NCI-H345 treated with DMSO at 0.1 percent for 48 hours (cell line): Measurements from ENCODE around the gene DISC1.
"Not testable (repeated sequence)": the region's sequence is repeated elsewhere in the genome, so short reads cannot be mapped to it uniquely, and the experiment has no call there.

Source experiments
- DNase-seq: peaks from one replicate; lab custom pipeline; 2025; ENCODE audit not compliant: unreplicated experiment; lab: John Stamatoyannopoulos, UW

DISC1 gene

GRCh38 chr1:231605149-231606100 lies 21.2 kb upstream of the DISC1 start:
- DNase-seq = no peak

- DNase-seq = no peak
Measured at GRCh38 chr1:231606712-231607111, 19.9 kb upstream of the DISC1 start.

DNA sequence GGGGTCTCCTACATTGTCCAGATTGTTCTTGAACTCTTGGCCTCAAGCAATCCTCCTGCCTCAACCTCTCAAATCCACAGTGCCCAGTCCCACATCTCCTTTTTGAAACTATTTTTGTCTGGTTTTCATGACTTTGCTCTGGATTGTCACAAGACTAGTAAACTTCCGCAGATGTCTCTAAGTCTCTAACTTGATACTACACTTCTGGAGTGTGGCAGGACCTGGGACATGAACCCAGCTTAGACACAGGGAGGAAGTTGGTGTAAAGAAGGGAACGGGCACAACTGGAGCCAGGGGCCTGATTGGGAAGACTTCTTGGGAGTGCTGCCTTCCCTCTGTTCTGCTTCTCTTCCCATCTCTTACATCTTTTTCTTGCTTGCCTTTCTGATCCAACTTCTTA lies 16.2 kb upstream of the DISC1 start:
- DNase-seq = no peak

- no peak for DNase-seq
Measured at GRCh38 chr1:231611111-231611510, 15.5 kb upstream of the DISC1 start.

DNA sequence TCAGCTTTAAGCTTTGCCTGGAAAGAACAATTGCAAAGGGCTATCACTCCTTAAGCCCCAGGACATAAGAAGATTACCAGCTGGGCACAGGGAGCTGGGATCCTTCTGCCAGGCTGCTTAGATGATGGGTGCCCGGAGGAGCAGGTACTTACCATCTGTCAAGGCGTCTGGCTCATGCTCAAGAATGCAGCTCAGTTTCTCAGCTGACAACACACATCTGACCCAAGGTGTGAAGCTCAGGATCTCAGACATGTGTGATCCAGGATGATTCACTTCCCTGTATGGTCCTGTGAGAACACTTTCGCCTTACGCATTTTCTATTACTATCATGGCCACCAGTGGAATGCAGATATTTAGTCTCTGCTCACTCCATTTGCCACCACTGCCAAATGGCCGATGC lies 14.7 kb upstream of the DISC1 start:
- no peak for DNase-seq

GRCh38 chr1:231612393-231613089 lies 14.0 kb upstream of the DISC1 start:
- no peak for DNase-seq

DNA sequence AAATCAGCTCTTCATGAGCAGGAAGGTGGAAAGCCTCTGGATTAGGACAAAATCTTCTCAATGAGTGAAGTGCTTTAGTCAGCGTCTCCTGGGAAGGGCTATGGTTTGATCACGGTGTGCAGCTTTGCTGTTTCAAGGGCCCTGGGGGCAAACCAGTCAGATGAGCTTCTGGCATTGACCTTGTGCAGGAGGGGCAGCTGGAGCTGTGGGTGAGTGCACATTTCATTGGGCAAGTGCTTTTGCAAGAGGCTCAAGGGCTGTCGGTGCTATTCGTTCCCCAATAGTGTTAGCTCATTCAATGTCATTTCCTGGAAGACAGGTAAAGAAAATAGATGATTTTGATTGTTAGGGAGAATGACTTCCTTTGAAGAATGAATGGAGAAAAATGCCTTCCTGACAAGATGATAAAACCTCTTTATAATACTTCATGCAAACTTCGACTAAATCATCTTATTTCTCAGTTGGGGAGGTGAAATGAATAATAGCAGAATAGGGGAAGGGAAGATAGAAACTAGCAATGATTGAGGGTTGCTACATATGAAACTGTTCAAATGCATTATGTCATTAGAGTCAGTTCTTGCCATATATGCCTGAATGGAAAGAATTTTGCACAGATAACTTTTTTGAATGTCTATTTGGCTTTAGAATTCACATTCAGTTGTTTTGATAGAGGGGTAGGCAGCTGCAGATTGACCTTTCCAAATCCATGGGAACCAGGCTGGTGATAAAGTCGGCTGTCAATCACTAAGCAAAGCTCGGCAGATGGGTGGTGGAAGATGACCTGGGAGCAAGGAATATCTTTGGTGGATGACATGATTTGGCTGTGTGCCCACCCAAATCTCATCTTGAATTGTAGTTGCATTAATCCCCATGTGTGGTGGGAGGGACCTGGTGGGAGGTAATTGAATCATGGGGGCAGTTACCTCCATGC lies 12.9 kb upstream of the DISC1 start:
- DNase-seq = no peak

DNA sequence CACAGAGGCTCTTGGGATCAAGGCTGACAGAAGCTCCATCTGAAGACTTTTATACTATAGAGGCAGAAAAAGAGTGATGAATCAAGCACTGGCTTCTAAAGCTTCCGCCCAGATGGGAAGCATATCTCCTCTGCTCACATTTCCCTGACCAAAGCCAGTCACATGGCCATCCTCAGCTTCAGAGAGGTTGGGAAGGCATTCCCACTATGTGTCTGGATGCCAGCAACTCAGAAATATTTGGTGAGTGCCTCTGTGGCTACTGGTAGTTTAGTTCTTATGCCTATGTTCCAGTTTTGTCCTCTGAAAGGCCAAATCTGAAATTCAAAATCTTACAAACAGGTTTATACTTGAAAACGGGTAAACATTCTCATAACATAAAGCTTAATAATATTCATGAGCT lies 9.9 kb upstream of the DISC1 start:
- DNase-seq = no peak

GRCh38 chr1:231618609-231619256 lies 7.9 kb upstream of the DISC1 start:
- no peak for DNase-seq

GRCh38 chr1:231619257-231619634 lies 7.3 kb upstream of the DISC1 start:
- no peak for DNase-seq

- DNase-seq = not testable (repeated sequence)
Measured at GRCh38 chr1:231625042-231625441, 1.5 kb upstream of the DISC1 start.

DNA sequence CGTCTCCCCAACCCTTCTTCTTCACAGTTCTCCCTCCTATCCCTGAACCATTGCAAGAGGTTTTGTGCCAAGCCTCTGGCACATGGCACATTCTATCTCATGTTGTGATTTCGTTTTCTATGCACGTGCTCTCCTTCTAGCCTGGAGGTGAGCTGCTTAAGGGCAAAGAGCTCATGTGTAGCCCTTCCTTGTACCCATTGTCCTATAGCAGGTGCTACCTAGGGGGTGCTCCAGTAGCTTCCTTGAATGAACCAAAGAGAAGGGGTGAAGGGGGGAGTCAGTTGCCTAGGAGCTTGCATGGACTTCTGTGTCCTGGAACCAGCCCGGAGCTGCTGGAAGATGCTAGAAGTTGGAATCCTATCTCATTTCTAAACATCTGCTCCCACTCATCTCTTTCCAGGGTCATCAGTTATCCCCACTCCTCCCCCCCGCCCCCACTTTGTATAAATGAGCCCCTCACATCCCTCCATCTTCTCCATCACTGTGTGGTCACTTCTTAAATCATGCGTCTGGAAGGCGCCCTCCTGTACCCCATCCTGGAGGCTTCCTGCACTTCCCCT lies 535 bp upstream of the DISC1 start:
- DNase-seq = no peak

- peak; percentile 47 for DNase-seq
Measured at GRCh38 chr1:231626951-231627614, 493 bp downstream of the DISC1 start.

- peak; percentile 67 for DNase-seq
Measured at GRCh38 chr1:231628207-231628876, 1.8 kb downstream of the DISC1 start.

DNA sequence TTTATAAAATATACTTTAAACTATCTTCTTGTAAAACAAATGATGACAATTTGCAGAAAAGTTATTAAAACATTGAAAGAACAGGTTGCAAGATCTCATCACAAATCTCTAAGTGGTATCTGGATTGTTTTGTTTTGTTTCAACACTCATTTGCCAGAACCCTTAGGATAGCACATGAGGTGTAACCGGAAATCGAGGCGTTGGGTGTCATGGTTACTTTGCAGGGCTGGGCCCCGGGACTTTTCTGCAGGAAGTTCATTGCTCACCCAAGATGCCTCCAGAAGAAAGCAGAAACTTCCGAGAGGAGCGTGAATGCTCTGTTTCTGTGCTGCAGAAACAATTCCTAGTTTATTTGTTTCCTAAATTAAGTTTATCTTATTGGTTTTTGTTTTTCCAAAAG lies 2.5 kb downstream of the DISC1 start:
- no peak for DNase-seq

- DNase-seq = no peak
Measured at GRCh38 chr1:231630558-231631205, 4.1 kb downstream of the DISC1 start.

DNA sequence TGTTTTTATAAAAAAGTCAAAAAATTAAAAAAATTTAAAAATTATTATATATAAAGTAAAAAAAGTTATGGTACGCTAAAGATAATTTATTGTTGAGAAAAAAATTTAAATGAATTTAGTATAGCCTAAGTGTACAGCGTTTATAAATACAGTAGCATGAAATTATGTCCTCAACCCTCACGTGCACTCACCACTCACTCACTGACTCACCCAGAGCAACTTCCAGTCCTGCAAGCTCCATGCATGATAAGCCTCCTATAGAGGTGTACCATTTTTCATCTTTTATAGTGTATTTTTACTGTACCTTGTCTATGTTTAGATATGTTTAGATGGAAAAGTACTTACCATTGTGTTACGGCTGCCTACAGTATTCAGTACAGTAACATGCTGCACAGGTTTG lies 5.1 kb downstream of the DISC1 start:
- no peak for DNase-seq

DNA sequence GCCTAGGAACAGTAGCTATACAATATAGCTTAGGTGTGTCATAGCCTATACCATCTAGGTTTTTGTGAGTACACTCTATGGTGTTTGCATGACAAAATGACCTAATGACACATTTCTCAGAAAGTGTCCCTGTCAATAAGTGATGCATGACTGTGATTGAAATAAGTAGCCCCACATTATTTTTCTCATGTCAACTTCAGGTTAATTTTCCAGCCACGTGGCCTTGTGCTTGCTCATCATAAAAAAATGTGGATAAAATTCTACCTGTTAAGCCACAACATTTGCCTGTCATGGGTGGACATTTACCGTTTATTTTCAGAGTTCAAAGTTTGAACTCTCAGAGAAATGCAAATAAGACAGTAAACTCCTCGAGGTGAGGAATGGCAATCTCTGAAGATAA lies 5.5 kb downstream of the DISC1 start:
- no peak for DNase-seq
